GM13977 (cell line): Measurements from ENCODE around the gene ADA.

ENCODE experiments used
- DNase-seq: peaks from one replicate; pipeline ENCODE4 v3.0.0; 2012; ENCODE audit warnings: low spot score
- in situ Hi-C: fragments of 300-500 bp; cut with MboI; formaldehyde crosslinking; loops from one replicate; pipeline ENCODE4 v1.12.0; 2022; ENCODE audit warnings: low sequenced_read_pairs, low pct_unique_long_range_greater_than_20kb, mixed read lengths, inconsistent platforms; ENCODE audit not compliant: unreplicated experiment
- TF ChIP-seq, protein P1 (sequence below): IDR thresholded peaks from 2 replicates; pipeline ENCODE4 v1.5.1; 2012; ENCODE audit warnings: mild to moderate bottlenecking, control low read depth; ENCODE audit not compliant: insufficient read depth; ENCODE audit errors: extremely low read depth, missing control alignments

Gene ADA

DNA sequence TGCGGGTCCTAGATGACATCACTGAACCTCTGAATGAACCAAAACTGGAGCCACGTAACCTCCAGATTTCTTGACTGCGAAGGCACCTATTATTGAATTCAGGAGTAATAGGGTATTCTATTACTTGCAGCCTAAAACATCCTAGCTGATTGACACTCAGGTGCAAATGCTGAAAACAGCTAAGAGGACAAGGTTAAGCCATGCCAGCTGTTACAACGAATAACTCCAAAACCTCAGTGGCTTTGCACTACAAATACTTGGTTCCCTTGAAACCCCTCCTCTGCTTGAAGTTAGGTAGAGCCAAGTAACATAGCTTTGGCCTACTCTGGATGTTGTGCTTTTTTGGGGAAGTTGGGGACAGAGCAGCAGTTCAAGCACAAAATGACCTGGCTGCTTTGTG lies 42.7 kb upstream of the ADA start:
- in situ Hi-C loops: no loop called here
- TF ChIP-seq, protein P1, sequence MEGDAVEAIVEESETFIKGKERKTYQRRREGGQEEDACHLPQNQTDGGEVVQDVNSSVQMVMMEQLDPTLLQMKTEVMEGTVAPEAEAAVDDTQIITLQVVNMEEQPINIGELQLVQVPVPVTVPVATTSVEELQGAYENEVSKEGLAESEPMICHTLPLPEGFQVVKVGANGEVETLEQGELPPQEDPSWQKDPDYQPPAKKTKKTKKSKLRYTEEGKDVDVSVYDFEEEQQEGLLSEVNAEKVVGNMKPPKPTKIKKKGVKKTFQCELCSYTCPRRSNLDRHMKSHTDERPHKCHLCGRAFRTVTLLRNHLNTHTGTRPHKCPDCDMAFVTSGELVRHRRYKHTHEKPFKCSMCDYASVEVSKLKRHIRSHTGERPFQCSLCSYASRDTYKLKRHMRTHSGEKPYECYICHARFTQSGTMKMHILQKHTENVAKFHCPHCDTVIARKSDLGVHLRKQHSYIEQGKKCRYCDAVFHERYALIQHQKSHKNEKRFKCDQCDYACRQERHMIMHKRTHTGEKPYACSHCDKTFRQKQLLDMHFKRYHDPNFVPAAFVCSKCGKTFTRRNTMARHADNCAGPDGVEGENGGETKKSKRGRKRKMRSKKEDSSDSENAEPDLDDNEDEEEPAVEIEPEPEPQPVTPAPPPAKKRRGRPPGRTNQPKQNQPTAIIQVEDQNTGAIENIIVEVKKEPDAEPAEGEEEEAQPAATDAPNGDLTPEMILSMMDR: no peak
- DNase-seq: no peak

DNA sequence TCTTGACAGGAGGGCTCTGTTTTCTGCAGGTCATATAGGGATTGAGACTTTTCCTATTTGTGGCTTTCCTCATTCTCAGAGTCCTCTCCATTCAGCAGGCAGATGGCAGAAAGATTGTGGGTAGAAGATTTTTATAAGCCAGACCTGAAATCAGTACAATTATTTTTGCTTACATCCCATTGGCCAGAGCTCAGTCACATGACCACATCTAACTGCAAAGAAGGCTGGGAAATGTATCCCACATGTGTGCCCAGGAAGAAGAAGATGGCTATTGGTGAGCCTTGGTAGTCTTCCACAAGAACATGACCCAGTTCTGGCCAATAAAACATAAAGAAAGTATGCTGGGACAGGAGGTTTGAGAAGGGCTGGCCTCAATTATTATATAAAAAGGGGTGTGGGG lies 42.1 kb upstream of the ADA start:
- TF ChIP-seq, protein P1: no peak
- in situ Hi-C loops: no loop called here
- no peak for DNase-seq

DNA sequence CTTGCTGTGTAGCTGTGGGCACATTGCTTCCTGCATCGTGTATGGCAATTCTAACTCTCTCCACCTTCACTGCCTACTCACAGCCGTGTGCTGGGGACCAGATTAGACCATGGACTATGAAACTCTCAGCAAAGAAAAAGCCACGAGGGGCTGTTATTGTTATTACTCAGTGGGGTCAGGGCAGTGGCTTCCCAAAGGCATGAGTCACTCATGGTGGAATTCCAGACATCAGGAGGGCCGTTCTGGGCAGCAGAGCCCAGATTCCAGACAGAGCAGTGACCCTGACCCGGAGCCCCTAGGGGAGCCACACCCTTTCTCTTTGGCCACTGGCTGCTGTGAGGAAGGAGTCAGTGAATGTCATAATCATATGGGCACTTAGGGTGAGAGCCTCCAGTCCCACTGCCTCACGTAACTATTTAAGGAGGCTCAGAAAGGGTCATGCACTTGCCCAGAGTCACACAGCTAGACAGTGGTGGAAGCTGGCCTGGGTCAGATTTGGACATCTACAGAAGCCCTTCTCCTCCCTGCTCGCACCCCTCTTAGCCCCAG lies 41.5 kb upstream of the ADA start:
- DNase-seq: no peak
- in situ Hi-C loops: no loop called here
- TF ChIP-seq, protein P1: no peak

DNA sequence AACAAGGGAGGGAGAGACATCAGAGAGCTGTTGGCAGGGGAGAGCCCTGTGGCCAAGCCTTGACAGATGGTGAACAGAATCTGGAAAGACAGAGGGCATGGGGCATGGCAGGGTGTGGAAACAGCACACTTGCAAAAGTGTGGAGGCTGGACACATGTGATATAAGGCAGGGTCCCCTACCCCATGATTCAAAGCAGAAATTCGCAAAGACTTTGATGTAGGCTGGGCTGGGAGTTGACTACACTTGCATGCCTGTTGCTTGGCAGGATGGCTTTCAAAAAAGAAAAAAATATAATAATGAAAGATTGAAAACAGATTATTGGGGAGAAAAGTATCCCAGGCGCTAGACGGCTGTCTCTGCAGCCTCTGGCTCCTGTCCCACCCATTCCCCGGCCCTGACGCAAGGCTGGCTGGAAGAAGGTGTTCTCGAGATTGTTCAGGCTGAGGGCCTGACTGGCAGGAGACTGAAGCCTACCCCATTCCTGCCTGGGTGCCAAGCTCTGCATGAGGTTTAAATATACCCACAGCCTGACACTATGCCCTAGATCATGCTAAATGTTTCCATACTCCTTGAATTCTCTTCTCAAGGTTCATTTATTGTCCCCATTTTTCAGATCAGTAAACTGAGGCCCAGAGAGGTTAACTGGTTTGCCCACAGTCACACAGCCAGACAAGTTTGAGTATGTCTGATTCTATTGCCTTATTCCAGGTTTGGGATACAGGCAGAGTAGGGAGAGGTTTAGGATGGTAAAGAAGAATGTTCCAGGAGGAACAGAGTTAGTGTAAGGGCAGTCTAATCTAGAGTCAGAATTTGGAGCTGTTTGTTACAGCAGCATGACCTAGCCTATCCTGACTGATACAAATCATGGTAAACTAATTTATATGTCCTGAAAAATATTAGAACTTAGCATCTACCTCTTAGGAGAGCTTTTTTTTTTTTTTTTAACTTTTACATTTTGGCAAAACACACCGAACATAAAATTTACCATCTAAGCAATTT lies 40.2 kb upstream of the ADA start:
- no peak for DNase-seq
- TF ChIP-seq, protein P1: no peak
- in situ Hi-C loops: no loop called here

DNA sequence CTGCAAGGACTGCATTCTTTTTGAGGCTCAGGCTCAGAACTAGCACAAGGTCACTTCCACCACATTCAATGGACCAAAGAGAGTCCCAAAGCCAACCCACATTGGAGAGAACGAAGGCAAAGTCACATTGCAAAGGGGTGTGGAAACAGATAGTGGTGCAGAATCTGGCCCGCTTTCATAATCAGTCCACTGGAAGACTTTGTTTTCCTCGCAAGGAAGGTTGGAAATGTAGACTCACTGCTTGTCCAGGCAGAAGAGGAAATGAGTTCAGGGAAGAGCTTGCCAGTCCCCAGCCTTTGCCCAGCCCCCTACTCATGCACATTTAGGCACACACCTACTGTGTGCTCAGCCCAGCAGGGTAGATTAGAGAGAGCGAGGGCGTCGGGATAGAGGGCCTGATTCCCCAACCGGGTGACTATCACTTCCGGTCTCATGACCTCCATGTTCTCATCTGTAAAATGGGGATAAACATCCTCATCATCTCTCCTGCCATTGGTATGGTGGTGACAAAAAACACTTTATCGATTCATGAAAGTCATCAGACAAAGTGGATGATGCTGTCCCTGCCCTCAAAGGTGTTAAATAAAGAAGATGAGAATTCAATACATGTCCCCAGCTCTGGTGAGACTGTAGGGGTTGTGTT lies 39.4 kb upstream of the ADA start:
- in situ Hi-C loops: no loop called here
- DNase-seq: no peak
- TF ChIP-seq, protein P1: no peak

DNA sequence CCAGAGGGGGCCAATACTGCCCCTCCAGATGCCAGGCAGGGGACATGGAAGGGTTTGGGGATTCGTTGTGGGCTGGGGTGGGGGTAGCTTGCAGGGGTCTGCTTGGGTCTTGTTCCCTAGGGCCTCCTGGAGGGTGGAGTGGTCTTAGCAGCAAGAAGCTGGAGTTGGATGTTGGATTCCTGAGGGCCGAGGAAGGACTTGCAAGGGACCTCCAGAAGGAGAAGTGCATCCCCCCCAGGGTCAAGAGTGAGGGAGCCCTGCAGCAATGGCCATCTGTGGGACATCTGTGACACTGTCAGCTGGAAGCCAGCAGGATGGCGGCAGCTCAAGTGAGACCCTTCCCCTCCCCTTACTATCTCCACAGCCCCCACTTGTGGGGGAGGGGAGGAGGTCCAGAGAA lies 38.3 kb upstream of the ADA start:
- TF ChIP-seq, protein P1: no peak
- in situ Hi-C loops: loop anchor here (5.0 kb wide), 1 partner anchor 47 kb away; no protein-coding TSS in a partner anchor
- no peak for DNase-seq
